Erythroblast (primary cell): ENCODE measurements around the gene DAAM1.

Experiments used
- GATA1 ChIP-seq: IDR thresholded peaks from 2 replicates; pipeline ENCODE4 v1.6.1; 2011; ENCODE audit warnings: low read depth, mild to moderate bottlenecking, control low read depth, low read length, moderate library complexity
- POLR2A ChIP-seq: IDR thresholded peaks from 2 replicates; pipeline ENCODE4 v1.6.1; 2011; ENCODE audit warnings: mild to moderate bottlenecking, low read length

DNA sequence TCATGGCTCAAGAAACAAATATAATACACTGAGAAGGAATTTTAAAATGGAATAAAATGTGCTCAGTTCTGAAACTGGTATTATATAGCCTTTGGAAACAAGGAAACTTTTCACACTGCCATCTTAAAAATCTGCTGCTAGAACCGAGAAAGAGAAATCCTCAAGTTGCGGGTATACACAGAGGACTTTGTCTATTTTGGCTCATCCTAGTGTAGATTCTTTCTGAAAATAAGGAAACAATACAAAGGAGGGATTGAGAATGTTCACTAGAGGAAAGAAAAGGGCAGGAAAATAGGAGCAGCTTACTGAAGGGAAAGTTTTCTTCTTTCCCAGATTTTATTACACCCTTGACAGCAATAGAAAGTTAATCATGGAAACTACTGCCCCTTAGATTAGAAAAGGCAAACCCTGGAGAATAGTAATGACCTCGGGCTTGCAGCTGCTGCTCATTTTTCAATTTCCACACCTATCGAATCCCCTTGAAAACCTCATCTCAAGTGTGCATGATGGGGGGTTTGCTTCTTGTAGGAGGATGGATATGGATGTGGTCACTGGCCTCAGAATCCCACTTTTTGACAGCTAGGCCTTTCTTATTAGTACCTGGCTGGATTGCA, 104.6 kb downstream of the DAAM1 start:
- TF ChIP-seq POLR2A (no peak), GATA1 (no peak)
